ENCODE results near the gene TMEM14A.

The TMEM14A gene, protein sequence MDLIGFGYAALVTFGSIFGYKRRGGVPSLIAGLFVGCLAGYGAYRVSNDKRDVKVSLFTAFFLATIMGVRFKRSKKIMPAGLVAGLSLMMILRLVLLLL

DNA sequence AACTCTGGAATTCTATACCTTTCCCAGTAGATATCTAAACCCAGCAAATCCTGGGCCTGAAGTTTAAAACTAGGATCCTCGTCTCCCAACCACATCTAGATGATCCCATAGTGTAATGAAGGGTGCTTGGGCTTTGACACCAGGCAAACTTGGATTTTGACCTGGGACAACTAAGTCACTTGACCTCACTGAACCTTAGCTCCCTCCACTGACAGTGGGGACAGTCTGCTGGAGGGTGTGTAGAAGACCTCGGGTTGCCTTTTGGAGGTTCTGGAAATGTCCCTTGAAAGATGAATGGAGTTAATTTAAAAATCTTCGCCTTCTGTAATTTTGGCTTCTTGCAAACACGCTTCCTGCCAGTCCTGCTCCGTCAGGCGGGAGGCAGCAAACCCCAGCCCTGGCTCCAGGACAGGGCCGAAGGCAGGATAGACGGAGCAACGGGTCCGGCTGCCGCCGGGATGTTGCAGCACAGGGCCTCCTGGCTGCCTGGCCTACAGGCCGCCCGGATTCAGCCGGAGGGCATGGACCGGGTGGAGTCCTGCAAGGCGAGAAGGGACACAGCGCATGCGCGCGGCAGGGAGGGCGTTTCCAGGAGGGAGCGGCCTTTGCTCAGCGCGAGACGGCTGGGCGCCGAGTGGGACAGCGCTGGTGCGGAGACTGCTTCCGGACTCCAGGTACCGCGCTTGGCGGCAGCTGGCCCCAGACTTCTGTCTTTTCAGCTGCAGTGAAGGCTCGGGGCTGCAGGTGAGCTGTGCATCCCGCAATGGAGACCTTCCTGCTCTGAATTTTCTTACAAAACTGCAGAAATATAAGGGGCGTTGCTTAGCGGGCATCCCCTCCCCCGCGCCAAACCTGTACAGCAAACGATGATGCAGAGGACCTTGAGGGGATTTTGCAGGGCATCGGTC, at the start of gene TMEM14A:
Gene TMEM14A (plus strand): TSS at position 612 of the 908 bp plus-strand sequence. CDS start 5,990 bp downstream, outside the sequence.
- peak; percentile 83 for DNase-seq
- Histone ChIP-seq H3K4me3 (ENCODE audit: low read depth, low read length) (peak within 1 kb of the TSS; percentile 87), H3K36me3 (replicated peaks) (no peaks in the 10 kb centered on the region), H3K27me3 (replicated peaks) (no peaks in the 10 kb centered on the region), H3K27ac (no peak within 1 kb of the TSS)
- no peak for TF ChIP-seq CTCF (IDR thresholded peaks at IDR 0.05; ENCODE audit: low read depth, low read length, missing control alignments)
- in situ Hi-C loops (cut with HindIII; ENCODE audit: low pct_ligation_motif_present, low sequenced_read_pairs): loop anchor here (25.0 kb wide), 2 partner anchors 258 to 383 kb away; partner anchors contain the start of genes EFHC1 and MCM3

GRCh38 chr6:52621631-52622030, 49.3 kb upstream of the TMEM14A start:
- in situ Hi-C loops (cut with HindIII; ENCODE audit: low pct_ligation_motif_present, low sequenced_read_pairs): no loop called here
- TF ChIP-seq CTCF (IDR thresholded peaks at IDR 0.05; ENCODE audit: low read depth, low read length, missing control alignments): no peak

DNA sequence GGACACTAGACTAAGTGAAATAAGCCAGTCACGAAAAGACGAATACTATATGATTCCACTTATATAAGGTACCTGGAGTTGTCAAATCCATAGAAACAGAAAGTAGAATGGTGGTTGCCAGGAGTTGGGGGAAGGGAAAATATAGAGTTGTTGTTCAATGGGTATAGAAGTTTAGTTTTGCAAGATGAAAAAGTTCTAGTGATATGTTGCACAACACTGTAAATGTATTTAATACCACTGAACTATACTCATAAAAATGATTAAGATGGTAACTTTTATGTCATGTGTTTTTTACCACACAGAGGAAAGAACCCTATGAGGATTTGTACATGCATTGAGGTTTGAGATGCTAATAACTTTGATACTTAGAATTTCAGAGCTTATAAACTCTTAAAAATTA, 48.1 kb upstream of the TMEM14A start:
- in situ Hi-C loops (cut with HindIII; ENCODE audit: low pct_ligation_motif_present, low sequenced_read_pairs): no loop called here
- Histone ChIP-seq H3K36me3 (replicated peaks) (no peaks in the 10 kb centered on the region), H3K27ac (no peak overlapping the region), H3K4me3 (ENCODE audit: low read depth, low read length) (no peak overlapping the region), H3K27me3 (replicated peaks) (no peaks in the 10 kb centered on the region)
- TF ChIP-seq CTCF (IDR thresholded peaks at IDR 0.05; ENCODE audit: low read depth, low read length, missing control alignments): no peak
- no peak for DNase-seq

More at GRCh38 chr6:52621631-52622030, 49.3 kb upstream of the TMEM14A start:
- no peak for DNase-seq
- H3K27ac ChIP-seq: no peak overlapping the region
- H3K4me3 ChIP-seq (ENCODE audit: low read depth, low read length): no peak overlapping the region
- no peaks in the 10 kb centered on the region for H3K36me3 ChIP-seq (replicated peaks)
- H3K27me3 ChIP-seq (replicated peaks): no peaks in the 10 kb centered on the region

DNA sequence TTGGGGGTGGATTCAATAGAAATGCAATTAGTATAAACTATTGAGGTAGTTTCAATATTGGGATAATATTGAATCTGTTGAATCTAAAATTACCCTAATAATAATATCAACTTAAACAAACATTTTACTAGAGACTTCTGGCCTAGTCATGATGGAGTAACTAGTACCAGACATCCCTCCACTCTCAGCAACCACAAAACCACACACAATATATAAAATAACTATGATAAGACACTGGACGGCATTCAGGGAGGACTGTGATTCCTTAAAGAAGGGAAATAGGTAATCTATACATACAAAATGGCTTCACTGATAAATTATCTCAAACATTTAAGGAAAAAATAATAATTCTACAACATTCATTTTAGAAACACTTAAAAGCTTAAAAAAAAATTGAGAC, 38.9 kb upstream of the TMEM14A start:
- no peaks in the 10 kb centered on the region for H3K27me3 ChIP-seq (replicated peaks)
- no peak for DNase-seq
- H3K27ac ChIP-seq: no peak overlapping the region
- H3K36me3 ChIP-seq (replicated peaks): no peaks in the 10 kb centered on the region
- in situ Hi-C loops (cut with HindIII; ENCODE audit: low pct_ligation_motif_present, low sequenced_read_pairs): no loop called here
- no peak overlapping the region for H3K4me3 ChIP-seq (ENCODE audit: low read depth, low read length)
- TF ChIP-seq CTCF (IDR thresholded peaks at IDR 0.05; ENCODE audit: low read depth, low read length, missing control alignments): no peak

- no peaks in the 10 kb centered on the region for H3K27me3 ChIP-seq (replicated peaks)
- H3K27ac ChIP-seq: peak overlapping the region; percentile 40
- in situ Hi-C loops (cut with HindIII; ENCODE audit: low pct_ligation_motif_present, low sequenced_read_pairs): no loop called here
- TF ChIP-seq CTCF (IDR thresholded peaks at IDR 0.05; ENCODE audit: low read depth, low read length, missing control alignments): no peak
- no peak overlapping the region for H3K4me3 ChIP-seq (ENCODE audit: low read depth, low read length)
- H3K36me3 ChIP-seq (replicated peaks): no peaks in the 10 kb centered on the region
- DNase-seq: no peak
These were observed 36.7 kb upstream of the TMEM14A start for GRCh38 chr6:52634211-52634610.
